ENCODE results near the gene HYDIN.

The HYDIN gene

GRCh38 chr16:71203631-71204030 is 26.9 kb downstream of the HYDIN start:
- TF ChIP-seq, protein P1, sequence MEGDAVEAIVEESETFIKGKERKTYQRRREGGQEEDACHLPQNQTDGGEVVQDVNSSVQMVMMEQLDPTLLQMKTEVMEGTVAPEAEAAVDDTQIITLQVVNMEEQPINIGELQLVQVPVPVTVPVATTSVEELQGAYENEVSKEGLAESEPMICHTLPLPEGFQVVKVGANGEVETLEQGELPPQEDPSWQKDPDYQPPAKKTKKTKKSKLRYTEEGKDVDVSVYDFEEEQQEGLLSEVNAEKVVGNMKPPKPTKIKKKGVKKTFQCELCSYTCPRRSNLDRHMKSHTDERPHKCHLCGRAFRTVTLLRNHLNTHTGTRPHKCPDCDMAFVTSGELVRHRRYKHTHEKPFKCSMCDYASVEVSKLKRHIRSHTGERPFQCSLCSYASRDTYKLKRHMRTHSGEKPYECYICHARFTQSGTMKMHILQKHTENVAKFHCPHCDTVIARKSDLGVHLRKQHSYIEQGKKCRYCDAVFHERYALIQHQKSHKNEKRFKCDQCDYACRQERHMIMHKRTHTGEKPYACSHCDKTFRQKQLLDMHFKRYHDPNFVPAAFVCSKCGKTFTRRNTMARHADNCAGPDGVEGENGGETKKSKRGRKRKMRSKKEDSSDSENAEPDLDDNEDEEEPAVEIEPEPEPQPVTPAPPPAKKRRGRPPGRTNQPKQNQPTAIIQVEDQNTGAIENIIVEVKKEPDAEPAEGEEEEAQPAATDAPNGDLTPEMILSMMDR (IDR thresholded peaks at IDR 0.05; ENCODE audit: borderline replicate concordance, insufficient read depth, low read depth, low read length) = no peak
- H3K4me3 ChIP-seq (ENCODE audit: low read depth, low read length) = no peak overlapping the region

DNA sequence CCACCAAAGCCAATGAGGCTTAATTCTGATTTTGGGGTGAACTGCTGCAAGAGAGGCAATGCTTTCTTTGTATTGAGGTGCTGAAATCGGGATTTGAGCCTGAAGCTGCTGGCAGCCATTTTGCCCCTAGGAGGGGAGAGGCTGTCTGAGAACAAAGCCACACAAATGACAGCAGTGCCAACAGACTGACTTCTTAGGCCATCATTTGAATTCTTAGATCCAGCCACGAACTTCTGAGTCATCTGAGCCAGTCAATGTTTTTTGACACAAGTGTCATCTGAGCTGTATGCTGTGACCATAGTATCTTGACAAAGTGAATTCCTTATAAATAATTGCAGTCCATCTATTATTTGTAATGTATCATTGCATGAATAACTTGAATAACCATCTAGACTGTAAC is 29.0 kb downstream of the HYDIN start:
- TF ChIP-seq, protein P1 (IDR thresholded peaks at IDR 0.05; ENCODE audit: borderline replicate concordance, insufficient read depth, low read depth, low read length) = no peak
- H3K4me3 ChIP-seq (ENCODE audit: low read depth, low read length) = no peak overlapping the region

DNA sequence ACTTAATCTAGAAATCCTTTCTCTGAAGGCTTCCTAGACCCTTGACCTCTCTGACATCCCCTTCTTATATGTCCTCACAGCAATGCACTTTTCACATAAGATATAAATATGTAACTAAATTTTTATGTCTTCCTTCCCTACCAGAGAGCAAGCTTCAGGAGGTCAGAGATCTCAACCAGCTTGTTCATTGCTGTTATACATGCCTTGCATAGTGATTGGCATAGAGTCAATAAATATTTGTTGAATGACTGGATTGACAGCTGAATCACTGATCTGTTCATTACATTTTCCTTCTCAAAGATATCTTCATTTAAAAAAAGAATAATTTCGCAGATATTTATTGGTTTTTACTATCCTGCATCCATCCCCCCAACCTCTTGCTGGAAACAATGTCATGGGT is 29.5 kb downstream of the HYDIN start:
- TF ChIP-seq, protein P1 (IDR thresholded peaks at IDR 0.05; ENCODE audit: borderline replicate concordance, insufficient read depth, low read depth, low read length) = no peak
- no peak overlapping the region for H3K4me3 ChIP-seq (ENCODE audit: low read depth, low read length)

GRCh38 chr16:71198408-71198807 is 32.1 kb downstream of the HYDIN start:
- no peak overlapping the region for H3K4me3 ChIP-seq (ENCODE audit: low read depth, low read length)
- TF ChIP-seq, protein P1 (IDR thresholded peaks at IDR 0.05; ENCODE audit: borderline replicate concordance, insufficient read depth, low read depth, low read length) = no peak

- TF ChIP-seq, protein P1 (IDR thresholded peaks at IDR 0.05; ENCODE audit: borderline replicate concordance, insufficient read depth, low read depth, low read length) = no peak
- H3K4me3 ChIP-seq (ENCODE audit: low read depth, low read length) = no peak overlapping the region
These were observed 38.1 kb downstream of the HYDIN start for GRCh38 chr16:71192387-71192786.

DNA sequence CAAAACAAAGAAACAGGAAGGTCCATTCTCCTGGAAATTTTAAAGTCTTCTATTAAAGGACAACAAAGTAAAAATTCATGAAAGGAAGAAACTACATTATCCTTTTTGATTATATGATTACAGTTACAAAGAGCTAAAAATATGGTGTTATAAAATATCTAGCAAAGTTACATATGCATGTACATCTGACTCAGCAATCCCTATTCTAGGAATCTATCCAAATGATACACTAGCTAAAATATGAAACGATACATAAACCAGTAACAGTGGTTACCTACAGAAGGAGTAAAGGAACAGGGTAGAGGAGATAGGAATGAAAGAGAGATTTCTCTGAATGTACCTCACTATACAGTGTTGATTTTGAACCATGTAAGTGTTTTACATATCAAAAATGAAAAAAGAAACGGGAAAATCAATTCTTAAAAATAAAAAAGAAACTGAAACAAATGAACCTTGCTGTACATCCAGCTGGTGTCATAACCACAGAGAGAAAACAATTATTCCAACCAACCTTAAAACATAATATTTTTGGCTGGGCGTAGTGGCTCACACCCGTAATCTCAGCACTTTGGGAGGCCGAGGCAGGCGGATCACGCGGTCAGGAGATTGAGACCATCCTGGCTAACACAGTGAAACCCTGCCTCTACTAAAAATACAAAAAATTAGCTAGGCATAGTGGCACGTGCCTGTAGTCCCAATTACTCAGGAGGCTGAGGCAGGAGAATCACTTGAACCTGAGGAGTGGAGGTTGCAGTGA is 41.4 kb downstream of the HYDIN start:
- H3K4me3 ChIP-seq (ENCODE audit: low read depth, low read length) = no peak overlapping the region
- TF ChIP-seq, protein P1 (IDR thresholded peaks at IDR 0.05; ENCODE audit: borderline replicate concordance, insufficient read depth, low read depth, low read length) = no peak

DNA sequence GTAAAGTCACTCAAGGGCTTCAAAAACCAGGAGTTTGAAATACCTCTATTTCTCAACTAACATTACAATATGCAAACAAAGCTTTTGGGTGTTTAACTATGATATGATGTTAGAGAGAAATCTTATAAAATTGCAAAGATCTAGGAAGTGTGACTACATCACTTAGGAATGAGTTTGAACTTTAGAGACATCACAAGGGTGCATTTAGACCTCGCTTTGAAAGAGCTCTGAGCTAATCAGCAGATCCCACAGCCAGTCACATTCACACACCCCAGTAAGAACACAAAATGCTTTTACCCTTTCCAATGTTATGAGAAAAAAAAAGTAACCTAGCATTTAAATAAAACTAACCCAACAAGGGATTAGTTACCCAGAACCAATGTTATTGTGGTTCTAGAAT is 45.2 kb downstream of the HYDIN start:
- H3K4me3 ChIP-seq (ENCODE audit: low read depth, low read length) = no peak overlapping the region
- TF ChIP-seq, protein P1 (IDR thresholded peaks at IDR 0.05; ENCODE audit: borderline replicate concordance, insufficient read depth, low read depth, low read length) = no peak
